GF-D8 (cell line): ENCODE results near the gene SRSF8.
"Not testable (repeated sequence)": the region's sequence is repeated elsewhere in the genome, so short reads cannot be mapped to it uniquely, and the experiment has no call there.

Experiments used
- DNase-seq: peaks from one replicate; lab custom pipeline; 2025; lab: John Stamatoyannopoulos, UW

Gene SRSF8, protein sequence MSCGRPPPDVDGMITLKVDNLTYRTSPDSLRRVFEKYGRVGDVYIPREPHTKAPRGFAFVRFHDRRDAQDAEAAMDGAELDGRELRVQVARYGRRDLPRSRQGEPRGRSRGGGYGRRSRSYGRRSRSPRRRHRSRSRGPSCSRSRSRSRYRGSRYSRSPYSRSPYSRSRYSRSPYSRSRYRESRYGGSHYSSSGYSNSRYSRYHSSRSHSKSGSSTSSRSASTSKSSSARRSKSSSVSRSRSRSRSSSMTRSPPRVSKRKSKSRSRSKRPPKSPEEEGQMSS

DNA sequence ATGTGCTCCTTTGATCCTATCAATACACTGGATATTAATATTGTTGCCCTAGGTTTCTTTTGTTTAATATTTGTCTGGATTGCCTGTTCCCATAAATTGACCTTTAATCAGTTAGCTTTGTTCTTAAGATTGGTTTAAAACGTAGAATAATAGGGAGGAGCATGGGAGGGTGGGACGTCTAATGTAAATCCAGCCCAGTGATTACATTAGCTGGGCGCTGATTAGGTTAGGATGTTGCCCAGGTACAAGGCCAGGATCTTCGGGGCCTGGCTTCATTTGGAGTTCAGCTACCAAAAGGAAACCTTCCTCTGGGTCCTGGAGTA lies at the start of gene SRSF8:
SRSF8 (plus strand) TSS at position 204 of the 323 bp plus-strand sequence. CDS start 308 bp downstream, outside the sequence.
- DNase-seq = no peak

DNA sequence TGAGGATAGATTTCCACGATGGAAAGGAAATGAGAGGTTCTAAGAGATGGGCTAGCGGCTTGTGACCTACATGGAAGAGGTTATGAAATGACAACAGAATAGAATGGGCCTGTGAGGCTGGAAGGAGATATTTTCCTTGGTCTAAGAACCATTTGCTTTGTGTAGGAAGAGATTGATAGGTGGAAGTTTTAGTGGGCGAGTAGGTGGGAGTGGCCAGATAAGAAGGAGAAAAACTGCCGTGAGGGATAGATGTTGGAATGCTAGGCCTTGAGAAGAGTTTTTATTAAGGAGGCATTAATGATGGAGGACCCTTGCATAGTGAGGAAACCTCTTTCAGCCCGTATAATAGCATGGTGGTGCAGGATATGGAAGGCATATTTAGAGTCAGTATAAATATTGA lies 45.3 kb upstream of the SRSF8 start:
- not testable (repeated sequence) for DNase-seq

DNA sequence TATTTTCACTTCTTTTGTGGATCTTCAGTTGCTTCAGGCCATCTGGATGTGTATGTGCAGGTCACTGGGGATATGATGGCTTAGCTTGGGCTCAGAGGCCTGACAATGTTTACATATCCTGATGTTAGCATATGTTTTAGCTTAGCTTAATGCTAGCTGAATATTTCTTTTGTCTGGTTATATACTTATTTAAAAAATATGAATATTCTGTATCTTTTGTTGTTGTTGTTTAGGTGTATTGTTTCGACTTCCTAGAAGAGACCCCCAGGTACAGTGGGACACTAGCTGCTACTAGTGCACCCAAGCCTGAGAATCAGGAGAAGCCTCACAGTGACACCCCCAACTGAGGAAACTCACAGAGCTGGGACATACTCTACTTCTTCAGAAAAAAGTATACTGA lies 41.8 kb upstream of the SRSF8 start, which contains the start of gene KDM4E:
KDM4E (plus strand) TSS at position 301 of the 400 bp plus-strand sequence. CDS start 300 bp downstream, outside the sequence.
- no peak for DNase-seq

DNA sequence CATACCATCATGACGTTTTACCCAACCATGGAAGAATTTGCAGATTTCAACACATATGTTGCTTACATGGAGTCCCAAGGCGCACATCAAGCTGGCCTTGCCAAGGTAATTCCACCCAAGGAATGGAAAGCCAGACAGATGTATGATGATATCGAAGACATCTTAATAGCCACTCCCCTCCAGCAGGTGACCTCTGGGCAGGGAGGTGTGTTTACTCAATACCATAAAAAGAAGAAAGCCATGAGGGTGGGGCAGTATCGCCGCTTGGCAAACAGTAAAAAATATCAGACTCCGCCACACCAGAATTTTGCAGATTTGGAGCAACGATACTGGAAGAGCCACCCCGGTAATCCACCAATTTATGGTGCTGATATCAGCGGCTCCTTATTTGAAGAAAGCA lies 41.1 kb upstream of the SRSF8 start:
- not testable (repeated sequence) for DNase-seq

DNA sequence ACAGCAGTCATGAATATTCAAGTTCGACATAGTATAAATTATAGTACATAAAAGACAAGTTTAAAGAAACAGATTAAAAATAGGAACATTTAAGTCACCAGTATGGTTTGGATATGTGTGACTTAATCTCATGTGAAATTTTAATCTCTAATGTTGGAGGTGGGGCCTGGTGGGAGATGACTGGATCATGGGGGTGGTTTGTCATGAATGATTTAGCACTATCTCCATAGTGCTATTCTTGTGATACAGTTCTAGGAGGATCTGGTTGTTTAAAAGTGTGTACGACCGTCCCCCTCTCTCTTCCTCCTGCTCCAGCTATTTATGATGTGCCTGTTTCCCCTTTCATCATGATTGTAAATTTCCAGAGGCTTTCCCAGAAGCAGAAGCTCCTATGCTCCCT lies 38.4 kb upstream of the SRSF8 start:
- no peak for DNase-seq

DNA sequence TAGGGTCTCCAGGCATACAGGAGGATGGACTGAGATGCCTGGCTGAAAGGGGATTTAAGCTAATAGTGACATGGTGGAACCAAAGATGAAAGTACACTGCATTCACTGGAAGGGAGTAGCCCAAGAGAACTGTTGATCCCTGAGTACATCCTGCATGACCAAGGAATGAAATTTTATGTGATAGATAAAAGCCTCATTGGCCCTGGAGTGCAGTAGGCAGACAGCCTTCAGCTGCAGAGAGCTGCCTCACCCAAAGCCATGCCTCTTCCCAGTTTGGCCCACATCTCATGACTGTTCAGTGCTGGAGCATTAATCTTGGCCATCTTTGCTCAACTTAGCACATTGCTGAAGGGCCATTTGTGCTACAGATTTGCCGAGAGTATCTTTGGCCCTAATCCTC lies 33.7 kb upstream of the SRSF8 start:
- no peak for DNase-seq

DNA sequence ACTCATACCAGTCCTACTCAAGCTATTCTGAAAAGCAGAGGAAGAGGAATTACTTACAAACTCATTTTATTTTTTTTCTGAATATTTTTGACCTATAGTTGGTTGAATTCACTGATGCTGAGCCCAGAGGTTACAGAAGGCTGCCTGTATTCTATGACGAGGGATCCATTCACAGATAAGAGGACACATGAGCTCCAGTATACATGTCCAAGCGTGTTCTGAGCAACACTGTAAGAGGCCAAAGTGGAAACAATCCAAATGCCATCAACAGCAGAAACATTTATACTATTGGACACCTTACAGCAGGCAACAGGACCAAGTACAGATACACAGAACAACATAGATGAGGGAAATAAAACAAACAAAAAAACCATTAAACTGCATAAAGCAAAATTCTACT lies 31.4 kb upstream of the SRSF8 start:
- no peak for DNase-seq

DNA sequence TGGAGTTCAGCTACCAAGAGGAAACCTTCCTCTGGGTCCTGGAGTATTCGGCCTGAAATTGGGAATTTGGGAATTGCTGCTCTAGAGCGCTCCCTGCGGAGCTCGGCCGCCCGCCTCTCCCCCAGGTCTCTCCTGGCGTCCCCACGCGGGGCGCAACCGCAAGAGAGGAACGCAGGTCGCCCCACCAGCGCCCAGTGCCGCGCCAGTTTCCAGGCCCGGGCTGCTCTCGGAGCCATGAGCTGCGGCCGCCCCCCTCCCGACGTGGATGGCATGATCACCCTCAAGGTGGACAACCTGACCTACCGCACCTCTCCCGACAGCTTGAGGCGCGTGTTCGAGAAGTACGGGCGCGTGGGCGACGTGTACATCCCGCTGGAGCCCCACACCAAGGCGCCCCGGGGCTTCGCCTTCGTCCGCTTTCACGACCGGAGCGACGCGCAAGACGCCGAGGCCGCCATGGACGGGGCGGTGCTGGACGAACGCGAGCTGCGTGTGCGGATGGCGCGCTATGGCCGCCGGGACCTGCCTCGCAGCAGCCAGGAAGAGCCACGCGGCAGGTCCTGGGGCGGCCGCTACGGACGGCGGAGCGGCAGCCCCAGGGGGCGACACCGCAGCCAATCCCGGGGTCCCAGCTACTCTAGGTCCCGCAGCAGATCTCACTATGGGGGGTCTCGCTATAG lies 29.2 kb upstream of the SRSF8 start:
- not testable (repeated sequence) for DNase-seq

DNA sequence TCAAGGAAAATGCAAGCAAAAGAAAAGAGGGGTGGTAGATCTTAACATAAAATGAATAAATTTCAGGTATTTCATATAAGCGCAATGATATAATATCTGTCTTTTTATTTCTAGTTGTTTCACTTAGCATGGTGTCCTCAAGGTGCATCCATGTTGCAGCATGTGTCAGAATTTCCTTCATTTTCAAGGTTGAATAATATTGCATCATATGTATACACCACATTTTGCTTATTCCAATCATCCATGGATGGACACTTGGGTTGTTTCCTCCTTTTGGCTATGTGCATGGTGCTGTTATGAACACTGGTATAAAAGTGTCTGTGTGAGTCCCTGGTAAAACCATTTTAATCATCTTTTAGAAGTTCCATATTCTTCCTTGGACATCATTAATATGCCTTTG lies 24.5 kb upstream of the SRSF8 start:
- no peak for DNase-seq

DNA sequence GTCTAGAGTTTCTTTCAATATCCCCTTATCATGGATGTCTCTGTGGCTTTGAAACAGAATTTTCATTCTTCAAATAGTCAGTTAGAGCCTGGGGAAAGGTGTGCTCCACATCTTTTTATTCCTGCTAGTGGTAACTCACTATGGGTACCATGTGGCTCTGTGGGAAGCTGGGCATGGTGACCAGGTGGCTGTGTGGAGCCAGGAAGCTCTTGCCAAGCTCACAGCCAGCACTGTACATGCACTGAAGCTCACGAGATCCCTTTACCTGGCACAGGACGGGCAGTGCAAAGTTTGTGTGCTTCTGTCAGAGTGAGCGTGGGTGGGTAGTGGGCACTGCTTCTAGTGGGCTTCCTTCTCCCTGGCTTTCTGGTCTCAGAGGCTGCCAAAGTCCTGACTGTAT lies 23.8 kb upstream of the SRSF8 start:
- no peak for DNase-seq

DNA sequence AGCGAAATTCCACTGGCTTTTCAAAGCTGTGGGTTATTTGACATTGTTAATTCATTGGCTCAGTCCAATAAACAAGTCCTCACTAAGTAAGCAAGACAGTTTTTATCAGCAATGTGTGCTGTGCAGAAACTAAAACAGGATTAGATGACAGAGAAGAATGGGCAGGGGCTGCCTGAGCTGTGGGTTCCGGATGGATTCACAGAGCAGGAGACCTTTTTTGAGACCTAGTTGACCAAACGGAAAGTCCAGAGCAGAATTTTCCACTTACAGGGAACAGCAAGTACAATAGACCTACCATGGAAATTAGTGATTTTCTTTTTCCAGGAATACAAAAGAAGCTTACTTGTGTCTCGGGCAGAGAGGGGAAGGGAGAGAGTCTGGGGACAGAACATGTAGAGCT lies 22.7 kb upstream of the SRSF8 start:
- DNase-seq = no peak

DNA sequence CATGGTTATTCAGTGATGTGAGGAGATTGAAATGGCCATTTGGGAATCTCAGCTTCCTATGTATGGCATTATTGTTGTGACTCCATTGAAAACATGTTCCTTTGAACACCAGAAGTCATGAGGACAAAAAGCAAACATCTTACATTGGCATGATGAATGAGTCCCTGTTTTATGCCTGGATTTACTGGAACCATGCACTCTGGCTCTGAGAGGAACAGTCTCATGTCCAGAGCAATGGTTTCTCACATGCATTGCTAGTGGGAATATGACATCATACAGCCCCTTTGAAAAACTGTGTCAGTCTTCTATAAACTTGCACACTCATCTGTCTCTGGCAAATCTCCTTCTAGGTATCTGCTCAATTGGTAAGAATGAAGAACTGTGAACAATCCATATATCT lies 20.9 kb upstream of the SRSF8 start:
- no peak for DNase-seq

DNA sequence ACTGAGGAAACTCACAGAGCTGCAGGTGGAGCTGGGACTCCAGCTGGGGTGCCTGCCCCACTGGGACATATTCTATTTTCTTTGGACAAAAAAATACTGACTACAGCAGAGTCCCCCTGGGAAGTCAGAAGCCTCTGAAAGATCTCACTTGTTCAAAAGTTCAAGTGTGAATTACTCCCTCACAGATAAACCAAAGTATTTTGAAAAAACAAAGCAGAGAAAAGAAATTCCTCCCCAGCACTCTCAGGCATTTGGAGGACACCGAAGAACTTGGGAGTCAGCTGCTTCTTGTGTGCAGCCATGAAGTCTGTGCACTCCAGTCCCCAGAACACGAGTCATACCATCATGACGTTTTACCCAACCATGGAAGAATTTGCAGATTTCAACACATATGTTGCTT lies 17.6 kb upstream of the SRSF8 start, which contains the start of gene KDM4F:
KDM4F (plus strand) TSS at position 301 of the 400 bp plus-strand sequence.
- DNase-seq = not testable (repeated sequence)

DNA sequence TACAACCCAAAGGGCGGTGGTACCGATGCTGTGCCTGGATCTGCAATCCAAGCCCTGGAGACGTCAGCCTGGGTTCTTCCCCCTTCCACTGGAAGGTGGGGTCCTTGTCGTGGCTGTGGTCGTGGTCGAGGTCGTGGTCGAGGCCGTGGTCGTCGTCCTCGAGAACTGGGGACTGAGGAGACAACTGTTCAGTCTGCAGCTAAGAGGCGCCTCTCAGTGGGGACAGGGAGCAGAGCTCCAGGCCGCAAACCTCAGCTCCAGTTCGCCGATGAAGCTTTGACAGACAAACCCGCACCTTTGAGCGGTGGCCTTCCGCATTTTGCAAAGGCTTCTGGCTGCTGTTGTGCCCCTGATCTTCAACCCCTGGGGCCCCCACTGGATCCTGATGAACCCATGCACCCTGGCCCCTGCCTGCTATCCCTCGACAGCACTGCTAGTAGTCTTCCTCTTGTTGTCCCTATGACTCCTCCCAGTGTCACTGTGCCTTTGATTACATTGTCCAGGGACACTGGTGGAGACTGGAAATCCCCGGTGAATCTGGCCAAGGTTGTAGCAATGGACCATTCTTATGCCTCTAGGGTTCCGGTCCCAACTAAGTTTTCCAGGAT lies 16.0 kb upstream of the SRSF8 start:
- DNase-seq = no peak

DNA sequence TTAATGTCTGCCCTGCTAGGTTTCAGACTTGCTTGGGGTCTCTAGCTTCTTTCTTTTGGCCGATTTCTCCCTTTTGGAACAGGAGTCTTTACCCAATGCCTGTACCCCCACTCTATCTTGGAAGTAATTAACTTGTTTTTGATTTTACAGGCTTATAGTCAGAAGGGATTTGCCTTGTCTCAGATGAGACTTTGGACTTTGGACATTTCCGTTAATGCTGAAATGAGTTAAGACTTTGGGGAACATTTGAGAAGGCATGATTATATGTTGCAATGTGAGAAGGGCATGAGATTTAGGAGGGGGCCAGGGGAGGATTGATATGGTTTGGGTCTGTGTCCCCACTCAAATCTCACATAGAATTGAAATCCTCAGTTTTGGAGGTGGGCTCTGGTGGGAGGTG lies 12.4 kb upstream of the SRSF8 start:
- DNase-seq = no peak

DNA sequence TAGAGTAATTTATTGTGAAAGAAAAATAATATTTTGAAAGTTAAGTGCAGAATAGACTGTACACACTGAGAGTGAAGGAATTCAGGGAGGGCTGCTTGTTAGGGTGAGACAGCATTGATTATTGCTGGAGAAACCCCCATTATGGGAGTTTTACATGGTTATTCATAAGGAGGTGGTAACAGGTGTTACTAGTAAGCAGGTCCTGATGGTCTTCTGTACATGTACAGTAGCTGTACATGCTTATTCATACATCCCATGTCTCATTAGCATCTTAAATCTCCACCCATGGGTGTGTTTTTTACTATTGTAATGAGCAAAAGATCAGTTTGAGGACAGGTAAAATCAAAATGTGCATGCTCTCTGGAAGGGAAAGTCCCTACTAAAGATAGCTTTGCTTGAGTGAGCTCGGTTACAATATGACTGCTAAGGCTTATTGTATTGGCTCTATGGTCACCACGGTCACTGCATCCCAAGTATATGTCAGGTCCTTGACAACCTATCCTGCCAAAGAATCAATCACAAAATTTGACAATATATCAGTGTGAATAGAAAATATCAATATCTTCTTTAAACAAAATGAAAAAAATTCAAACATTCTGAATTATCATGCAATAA lies 11.3 kb upstream of the SRSF8 start:
- DNase-seq = no peak

DNA sequence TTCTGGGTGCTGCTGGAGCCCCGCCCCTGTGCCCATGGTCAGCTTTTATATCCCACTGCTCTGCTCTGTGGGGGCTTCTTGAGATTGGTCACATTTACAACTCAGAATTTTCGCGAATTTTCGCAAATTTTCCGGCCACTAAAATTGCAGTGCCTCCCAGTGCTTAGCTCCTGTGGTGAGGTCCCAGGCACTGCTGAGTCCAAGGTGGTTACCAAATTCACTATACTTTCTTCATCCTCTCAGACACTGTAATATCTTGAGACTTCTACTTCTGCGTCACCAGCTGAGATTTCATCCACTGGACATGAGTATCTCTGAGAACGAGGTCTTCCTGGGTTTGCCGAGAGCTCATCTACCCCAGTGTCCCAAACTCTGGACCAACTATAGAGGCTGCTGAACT lies 8.8 kb upstream of the SRSF8 start:
- DNase-seq = no peak

DNA sequence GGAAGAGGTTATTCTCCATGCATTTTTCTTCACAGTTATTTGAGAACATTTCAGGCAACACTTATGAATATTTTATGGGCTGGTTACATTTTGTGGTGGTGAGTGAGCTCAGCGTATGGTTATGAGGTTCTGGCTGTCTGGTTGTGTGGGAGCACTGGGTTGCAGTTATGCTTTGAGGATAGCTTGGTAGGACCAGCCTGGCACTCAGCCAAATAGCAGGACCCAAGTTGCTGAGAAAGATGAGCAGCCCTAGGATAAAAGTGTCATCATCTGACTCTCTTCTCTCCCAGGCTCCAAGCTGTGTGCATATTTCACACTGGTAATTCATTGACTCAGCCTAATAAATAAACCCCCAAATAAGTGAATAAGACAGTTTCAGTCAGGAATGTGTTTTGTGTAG lies 8.1 kb upstream of the SRSF8 start:
- no peak for DNase-seq

DNA sequence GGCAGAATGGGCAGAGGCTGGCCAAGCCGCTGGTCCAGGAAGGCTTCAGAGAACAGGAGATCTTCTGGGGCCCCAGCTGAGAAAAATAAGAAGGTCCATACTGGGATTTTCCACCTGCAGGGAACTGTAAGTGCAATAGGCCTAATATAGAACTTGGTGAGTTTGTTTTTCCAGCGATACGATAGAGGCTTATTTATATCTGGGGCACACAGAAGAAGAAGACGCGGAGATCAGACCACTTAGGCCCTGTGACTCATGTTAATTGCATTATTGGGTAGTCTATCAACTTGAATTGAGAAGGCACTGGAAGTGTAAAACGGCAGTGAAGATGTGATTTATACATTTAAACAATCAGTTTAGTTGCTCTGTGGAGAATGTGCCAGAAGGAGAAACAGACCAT lies 7.7 kb upstream of the SRSF8 start:
- DNase-seq = no peak

DNA sequence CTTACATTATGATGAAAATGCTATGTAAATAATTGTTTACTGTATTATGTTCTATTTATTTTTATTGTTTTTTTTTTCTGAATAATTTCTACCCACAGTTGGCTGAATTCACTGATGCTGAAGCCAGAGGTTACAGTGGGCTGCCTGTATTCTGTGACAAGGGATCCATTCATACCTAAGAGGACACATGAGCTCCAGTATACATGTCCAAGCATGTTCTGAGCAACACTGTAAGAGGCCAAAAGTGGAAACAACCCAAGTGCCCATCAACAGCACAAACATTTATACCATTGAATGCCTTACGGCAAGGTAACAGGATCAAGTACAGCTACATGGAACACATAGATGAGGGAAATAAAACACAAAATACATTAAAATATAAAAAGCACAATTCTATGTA lies 1.4 kb upstream of the SRSF8 start:
- no peak for DNase-seq

DNA sequence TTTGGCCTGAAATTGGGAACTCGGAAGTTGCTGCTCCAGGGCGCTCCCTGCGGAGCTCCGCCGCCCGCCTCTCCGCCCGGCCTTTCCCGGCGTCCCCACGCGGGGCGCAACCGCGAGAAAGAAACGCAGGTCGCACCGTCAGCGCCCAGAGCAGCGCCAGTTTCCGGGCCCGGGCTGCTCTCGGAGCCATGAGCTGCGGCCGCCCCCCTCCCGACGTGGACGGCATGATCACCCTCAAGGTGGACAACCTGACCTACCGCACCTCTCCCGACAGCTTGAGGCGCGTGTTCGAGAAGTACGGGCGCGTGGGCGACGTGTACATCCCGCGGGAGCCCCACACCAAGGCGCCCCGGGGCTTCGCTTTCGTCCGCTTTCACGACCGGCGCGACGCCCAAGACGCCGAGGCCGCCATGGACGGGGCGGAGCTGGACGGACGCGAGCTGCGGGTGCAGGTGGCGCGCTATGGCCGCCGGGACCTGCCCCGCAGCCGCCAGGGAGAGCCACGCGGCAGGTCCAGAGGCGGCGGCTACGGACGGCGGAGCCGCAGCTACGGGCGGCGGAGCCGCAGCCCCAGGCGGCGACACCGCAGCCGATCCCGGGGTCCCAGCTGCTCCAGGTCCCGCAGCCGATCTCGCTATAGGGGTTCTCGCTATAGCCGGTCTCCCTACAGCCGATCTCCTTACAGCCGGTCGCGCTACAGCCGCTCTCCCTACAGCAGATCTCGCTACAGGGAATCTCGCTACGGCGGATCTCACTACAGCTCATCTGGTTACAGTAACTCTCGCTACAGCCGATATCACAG lies 521 bp downstream of the SRSF8 start:
- DNase-seq = no peak

DNA sequence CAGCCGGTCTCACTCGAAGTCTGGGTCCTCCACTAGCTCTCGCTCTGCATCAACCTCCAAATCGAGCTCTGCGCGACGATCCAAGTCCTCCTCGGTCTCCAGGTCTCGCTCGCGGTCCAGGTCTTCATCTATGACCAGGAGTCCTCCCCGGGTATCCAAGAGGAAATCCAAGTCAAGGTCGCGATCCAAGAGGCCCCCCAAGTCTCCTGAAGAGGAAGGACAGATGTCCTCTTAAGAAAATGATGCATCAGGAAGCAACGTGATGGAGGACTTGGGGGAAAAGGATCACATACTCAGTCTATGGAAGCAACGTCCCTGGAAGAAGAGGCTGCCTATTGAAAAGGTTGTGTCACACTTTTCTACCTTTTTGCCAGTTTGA lies 1.1 kb downstream of the SRSF8 start:
- DNase-seq = no peak
